ENCODE data around the gene PIP4K2A. TPM values are rescaled to one million over a fixed set of nuclear protein-coding genes. Genes with fewer than 3 reads are reported as not detected.

PIP4K2A gene
- total RNA-seq, 4 donors from 2014 or later = 7.4 to 60.3 (median 9.9) TPM

DNA sequence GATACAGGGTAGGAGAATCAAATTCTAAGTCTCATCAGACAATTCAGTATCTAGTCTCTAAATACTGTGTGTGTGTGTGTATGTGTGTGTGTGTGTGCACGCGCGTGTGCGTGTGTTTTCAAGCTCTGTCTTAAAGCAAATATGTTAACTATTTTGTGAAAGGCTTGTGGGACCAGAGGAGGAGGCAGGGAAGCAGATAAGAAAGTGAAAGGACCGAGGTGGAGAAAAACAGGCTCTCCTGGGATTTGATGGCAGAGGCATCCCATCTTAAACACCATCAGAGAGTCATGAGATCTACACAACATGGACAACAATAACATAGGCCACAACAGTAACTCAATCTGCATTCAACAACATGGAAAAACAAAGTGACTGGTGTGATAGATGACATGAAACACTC lies 67.1 kb downstream of the PIP4K2A start:
- Histone ChIP-seq H3K27ac (no peak overlapping the region), H3K4me3 (no peak overlapping the region), H3K27me3 (no peaks in the 10 kb centered on the region), H3K36me3 (no peaks in the 10 kb centered on the region), H3K9me3 (no peaks in the 10 kb centered on the region), H3K4me1 (peaks cover 32% of the 10 kb centered on the region)
- WGBS = 87% methylated on average over 5 of the region's 5 CpGs
- no peak for DNase-seq (ENCODE audit: low spot score in 2 of 2)
- no peak for TF ChIP-seq POLR2AphosphoS5 (IDR thresholded peaks at IDR 0.05)
- no peak for TF ChIP-seq EP300 (IDR thresholded peaks at IDR 0.05)
- TF ChIP-seq, protein P1, sequence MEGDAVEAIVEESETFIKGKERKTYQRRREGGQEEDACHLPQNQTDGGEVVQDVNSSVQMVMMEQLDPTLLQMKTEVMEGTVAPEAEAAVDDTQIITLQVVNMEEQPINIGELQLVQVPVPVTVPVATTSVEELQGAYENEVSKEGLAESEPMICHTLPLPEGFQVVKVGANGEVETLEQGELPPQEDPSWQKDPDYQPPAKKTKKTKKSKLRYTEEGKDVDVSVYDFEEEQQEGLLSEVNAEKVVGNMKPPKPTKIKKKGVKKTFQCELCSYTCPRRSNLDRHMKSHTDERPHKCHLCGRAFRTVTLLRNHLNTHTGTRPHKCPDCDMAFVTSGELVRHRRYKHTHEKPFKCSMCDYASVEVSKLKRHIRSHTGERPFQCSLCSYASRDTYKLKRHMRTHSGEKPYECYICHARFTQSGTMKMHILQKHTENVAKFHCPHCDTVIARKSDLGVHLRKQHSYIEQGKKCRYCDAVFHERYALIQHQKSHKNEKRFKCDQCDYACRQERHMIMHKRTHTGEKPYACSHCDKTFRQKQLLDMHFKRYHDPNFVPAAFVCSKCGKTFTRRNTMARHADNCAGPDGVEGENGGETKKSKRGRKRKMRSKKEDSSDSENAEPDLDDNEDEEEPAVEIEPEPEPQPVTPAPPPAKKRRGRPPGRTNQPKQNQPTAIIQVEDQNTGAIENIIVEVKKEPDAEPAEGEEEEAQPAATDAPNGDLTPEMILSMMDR (IDR thresholded peaks at IDR 0.05) = no peak
- no peak for TF ChIP-seq POLR2A (IDR thresholded peaks at IDR 0.05)

DNA sequence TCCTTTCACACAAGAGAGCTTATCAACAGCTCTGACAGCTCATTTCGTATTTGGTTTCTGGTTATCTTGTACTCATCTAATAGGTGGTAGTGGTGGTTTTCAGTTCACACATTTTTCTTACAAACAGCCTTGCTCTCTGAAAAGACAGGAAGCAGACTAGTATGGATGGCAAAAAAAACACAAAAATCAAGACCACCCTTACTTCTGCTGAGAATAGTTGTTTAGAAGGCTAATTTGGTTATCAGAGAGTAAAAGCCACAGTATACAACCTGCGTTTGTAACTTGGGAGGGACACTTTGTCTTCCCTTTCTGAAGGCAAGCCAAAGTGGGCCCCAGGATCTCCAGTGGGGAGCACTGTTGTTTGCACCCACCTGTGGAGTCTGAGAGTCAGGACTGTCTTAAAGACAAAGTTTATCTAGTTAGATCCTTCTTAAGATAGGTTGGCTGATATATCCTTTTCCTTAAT lies 68.0 kb downstream of the PIP4K2A start:
- H3K4me3 ChIP-seq = no peak overlapping the region
- H3K27me3 ChIP-seq = no peaks in the 10 kb centered on the region
- no peaks in the 10 kb centered on the region for H3K9me3 ChIP-seq
- 83% methylated on average over 2 of the region's 2 CpGs for WGBS
- no peak overlapping the region for H3K27ac ChIP-seq
- TF ChIP-seq, protein P1 (IDR thresholded peaks at IDR 0.05) = no peak
- no peak for TF ChIP-seq POLR2A (IDR thresholded peaks at IDR 0.05)
- TF ChIP-seq POLR2AphosphoS5 (IDR thresholded peaks at IDR 0.05) = no peak
- TF ChIP-seq EP300 (IDR thresholded peaks at IDR 0.05) = no peak
- H3K36me3 ChIP-seq = no peaks in the 10 kb centered on the region
- H3K4me1 ChIP-seq = peaks cover 29% of the 10 kb centered on the region
- no peak for DNase-seq (ENCODE audit: low spot score in 2 of 2)

DNA sequence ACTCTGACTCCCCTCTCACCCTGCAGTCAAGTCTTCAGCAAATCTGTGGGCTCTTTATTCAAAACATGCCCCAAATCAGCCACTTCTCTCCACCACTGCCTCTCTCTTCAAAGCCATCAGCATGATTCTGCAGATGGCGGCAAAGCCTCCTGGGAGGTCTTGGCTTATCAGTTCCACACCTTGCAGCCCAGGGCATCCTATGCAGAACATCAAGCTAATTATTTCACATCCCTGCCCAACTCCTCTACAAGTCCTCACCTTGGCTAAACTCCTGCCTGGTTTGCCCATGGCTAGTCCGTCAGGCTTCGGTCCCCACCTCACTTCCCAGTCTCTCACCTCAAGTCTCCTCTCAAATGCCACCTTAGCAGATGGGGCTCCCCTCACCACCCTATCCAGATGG lies 70.2 kb downstream of the PIP4K2A start:
- peaks cover 23% of the 10 kb centered on the region for H3K4me1 ChIP-seq
- no peaks in the 10 kb centered on the region for H3K9me3 ChIP-seq
- H3K27ac ChIP-seq = no peak overlapping the region
- DNase-seq (ENCODE audit: low spot score in 2 of 2) = no peak
- H3K27me3 ChIP-seq = no peaks in the 10 kb centered on the region
- TF ChIP-seq, protein P1 (IDR thresholded peaks at IDR 0.05) = no peak
- TF ChIP-seq POLR2AphosphoS5 (IDR thresholded peaks at IDR 0.05) = no peak
- no peak for TF ChIP-seq POLR2A (IDR thresholded peaks at IDR 0.05)
- TF ChIP-seq EP300 (IDR thresholded peaks at IDR 0.05) = no peak
- H3K4me3 ChIP-seq = no peak overlapping the region
- H3K36me3 ChIP-seq = no peaks in the 10 kb centered on the region
- WGBS = 97% methylated on average over 3 of the region's 3 CpGs

DNA sequence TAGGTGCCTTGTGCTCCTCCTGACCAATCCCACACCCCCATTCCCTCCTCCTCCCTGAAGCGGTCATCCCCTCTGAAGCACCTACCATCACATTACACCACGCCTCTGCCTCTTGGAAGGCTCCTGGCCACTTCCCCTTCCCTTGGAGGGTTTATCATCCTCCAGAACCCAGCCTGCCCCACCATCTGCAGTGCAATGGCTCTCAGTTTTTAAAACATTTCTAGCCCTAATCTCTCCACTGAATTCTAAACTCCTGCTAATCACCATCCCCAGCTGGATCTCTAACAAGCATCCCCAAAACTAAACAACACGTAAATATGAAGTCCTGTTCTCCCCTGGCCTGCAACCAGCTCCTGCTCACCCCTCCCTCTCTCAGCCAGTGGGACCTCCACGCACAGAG lies 70.6 kb downstream of the PIP4K2A start:
- DNase-seq (ENCODE audit: low spot score in 2 of 2) = no peak
- Histone ChIP-seq H3K27ac (no peak overlapping the region), H3K9me3 (no peaks in the 10 kb centered on the region), H3K36me3 (no peaks in the 10 kb centered on the region), H3K4me1 (peaks cover 18% of the 10 kb centered on the region), H3K27me3 (no peaks in the 10 kb centered on the region), H3K4me3 (no peak overlapping the region)
- TF ChIP-seq EP300 (IDR thresholded peaks at IDR 0.05) (no peak), POLR2AphosphoS5 (IDR thresholded peaks at IDR 0.05) (no peak), POLR2A (IDR thresholded peaks at IDR 0.05) (no peak)
- TF ChIP-seq, protein P1 (IDR thresholded peaks at IDR 0.05) = no peak
- WGBS = 87% methylated on average over 4 of the region's 4 CpGs

DNA sequence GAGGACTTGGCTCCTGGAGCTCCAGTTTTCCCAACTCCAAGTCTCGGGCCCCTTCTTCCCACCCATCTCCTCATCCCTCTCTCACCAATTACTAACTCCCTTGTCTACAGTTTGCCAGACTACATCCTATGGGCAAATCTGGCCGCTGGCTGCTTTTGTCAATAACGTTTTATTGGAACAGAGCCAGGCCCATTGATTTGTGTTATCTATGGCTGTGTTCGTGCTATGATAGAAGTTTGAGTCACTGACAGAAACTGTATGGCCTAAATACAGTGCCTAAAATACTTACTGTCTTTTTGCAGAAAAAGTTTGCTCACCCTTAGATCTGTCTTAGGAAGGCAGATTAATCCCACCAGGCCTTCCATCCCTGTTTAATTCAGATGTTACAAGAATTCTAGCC lies 71.3 kb downstream of the PIP4K2A start:
- H3K27ac ChIP-seq = no peak overlapping the region
- TF ChIP-seq EP300 (IDR thresholded peaks at IDR 0.05) (no peak), POLR2AphosphoS5 (IDR thresholded peaks at IDR 0.05) (no peak), POLR2A (IDR thresholded peaks at IDR 0.05) (no peak)
- TF ChIP-seq, protein P1 (IDR thresholded peaks at IDR 0.05) = no peak
- no peaks in the 10 kb centered on the region for H3K36me3 ChIP-seq
- H3K4me3 ChIP-seq = no peak overlapping the region
- H3K4me1 ChIP-seq = peaks cover 12% of the 10 kb centered on the region
- DNase-seq (ENCODE audit: low spot score in 2 of 2) = no peak
- WGBS = 79% methylated on average over 4 of the region's 4 CpGs
- no peaks in the 10 kb centered on the region for H3K27me3 ChIP-seq
- no peaks in the 10 kb centered on the region for H3K9me3 ChIP-seq

Data from suprapubic skin (tissue), 4 donors.